ENCODE measurements around the gene PRF1. TPM values are rescaled to one million over a fixed set of nuclear protein-coding genes. Genes with fewer than 3 reads are reported as not detected.

PRF1 gene
- polyA plus RNA-seq, 4 donors, result 0.87 to 2.4 (median 1.6) TPM

DNA sequence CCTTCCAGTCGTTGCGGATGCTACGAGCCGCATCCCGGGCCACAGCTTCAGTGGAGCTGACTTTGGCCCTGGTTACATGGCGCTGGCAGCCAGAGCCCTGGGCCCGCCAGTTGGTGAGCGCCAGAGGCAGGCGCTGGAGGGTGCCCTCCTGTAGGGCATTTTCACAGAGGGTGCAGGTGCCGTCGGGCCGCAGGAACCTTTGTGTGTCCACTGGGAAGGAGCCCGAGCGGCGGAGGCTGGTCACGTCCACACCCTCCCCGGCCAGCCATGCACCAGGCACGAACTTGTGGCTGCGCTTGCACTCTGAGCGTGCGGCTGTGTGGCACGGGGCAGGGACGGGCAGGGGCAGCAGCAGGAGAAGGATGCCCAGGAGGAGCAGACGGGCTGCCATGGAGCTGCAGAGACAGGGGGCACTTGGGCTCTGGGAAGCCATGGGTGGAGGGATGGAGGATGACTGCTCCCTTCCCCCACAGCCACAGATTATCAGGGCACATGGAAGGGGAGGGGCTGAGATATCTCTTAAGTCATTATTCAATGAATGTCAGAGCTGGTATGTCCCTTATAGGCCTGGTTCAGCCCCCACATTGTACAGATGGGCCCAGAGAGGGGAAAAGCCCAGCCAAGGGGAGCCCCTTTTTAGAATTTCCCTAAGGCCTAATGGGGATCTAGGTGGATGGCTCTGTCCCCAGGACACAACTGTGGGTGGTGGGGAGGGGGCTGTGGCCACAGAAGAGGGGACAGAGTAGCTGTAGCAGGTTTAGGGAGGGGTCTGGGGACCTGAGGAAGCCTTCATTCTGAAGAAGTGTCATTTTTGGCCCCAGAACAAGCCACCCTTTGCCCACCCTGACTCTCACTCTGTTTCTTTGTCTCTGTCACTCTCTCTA lies 1.8 kb downstream of the PRF1 start:
- no peaks in the 10 kb centered on the region for H3K27me3 ChIP-seq (ENCODE audit: control insufficient read depth in 3 of 3, insufficient read depth in 3 of 3, low read length in 3 of 3)
- peaks cover 0 to 14% (median 0%) of the 10 kb centered on the region in 3 donors for H3K4me1 ChIP-seq (ENCODE audit: control insufficient read depth in 3 of 3, insufficient read depth in 2 of 3, low read depth in 1 of 3, low read length in 2 of 3)
- DNase-seq, result no peak
- H3K4me3 ChIP-seq (ENCODE audit: low read depth in 1 of 3, low read length in 3 of 3), result peak overlapping the region in 1 of 3 donors; percentile 5
- 92 to 96% (median 93%) methylated on average over 24 of the region's 24 CpGs for WGBS, 3 donors
- H3K9me3 ChIP-seq (ENCODE audit: control insufficient read depth in 2 of 2, insufficient read depth in 1 of 2, low read depth in 1 of 2, low read length in 1 of 2), result no peaks in the 10 kb centered on the region
- peaks cover 0 to 2% (median 0%) of the 10 kb centered on the region in 3 donors for H3K36me3 ChIP-seq (ENCODE audit: control insufficient read depth in 3 of 3, insufficient read depth in 2 of 3, low read depth in 1 of 3, low read length in 3 of 3)
- FAIRE-seq, result no peak
- H3K27ac ChIP-seq (ENCODE audit: low read depth in 1 of 3, low read length in 2 of 3), result no peak overlapping the region

DNA sequence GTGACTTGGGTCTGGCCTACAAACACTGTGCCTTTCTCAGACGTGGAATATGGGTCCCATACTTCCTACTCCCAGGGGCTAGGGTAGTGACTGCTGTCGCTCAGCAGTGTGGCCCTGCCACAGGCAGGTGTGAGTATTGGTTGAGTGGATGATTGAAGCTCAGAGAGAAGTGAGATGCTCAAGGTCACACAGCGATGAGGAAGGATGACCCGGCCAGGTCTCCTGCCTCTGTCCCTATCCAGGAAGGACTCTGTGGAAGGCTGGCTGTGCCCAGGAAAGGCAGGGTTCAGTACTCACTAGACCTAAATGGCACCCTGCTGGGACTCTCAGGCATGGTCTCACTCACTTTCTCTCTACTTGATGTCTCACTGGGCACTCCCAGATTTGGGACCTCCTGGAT lies 2.8 kb downstream of the PRF1 start:
- H3K4me3 ChIP-seq (ENCODE audit: low read depth in 1 of 3, low read length in 3 of 3), result no peak overlapping the region
- no peak overlapping the region for H3K27ac ChIP-seq (ENCODE audit: low read depth in 1 of 3, low read length in 2 of 3)
- H3K4me1 ChIP-seq (ENCODE audit: control insufficient read depth in 3 of 3, insufficient read depth in 2 of 3, low read depth in 1 of 3, low read length in 2 of 3), result peaks cover 0 to 23% (median 0%) of the 10 kb centered on the region in 3 donors
- H3K36me3 ChIP-seq (ENCODE audit: control insufficient read depth in 3 of 3, insufficient read depth in 2 of 3, low read depth in 1 of 3, low read length in 3 of 3), result peaks cover 0 to 2% (median 0%) of the 10 kb centered on the region in 3 donors
- H3K27me3 ChIP-seq (ENCODE audit: control insufficient read depth in 3 of 3, insufficient read depth in 3 of 3, low read length in 3 of 3), result no peaks in the 10 kb centered on the region
- DNase-seq (no peak), FAIRE-seq (no peak)
- H3K9me3 ChIP-seq (ENCODE audit: control insufficient read depth in 2 of 2, insufficient read depth in 1 of 2, low read depth in 1 of 2, low read length in 1 of 2), result no peaks in the 10 kb centered on the region
- WGBS, 3 donors, result 87 to 95% (median 89%) methylated on average over 4 of the region's 4 CpGs

DNA sequence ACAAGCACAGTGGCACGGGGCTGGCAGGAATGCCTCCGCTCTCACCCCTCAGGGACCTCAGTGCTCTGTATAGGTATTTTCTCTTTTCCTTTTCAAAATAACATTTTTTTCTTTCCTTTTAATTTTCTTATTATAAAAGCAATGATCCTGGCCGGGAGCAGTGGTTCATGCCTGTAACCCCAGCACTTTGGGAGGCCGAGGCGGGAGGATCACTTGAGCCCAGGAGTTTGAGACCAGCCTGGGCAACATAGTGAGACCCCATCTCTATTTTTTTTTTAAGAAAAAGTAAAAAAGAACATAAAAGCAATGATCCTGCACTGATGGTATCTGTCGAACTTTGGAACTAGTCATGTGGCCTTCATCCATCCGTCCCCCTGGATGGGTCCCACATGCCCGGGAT lies 3.2 kb downstream of the PRF1 start:
- H3K4me1 ChIP-seq (ENCODE audit: control insufficient read depth in 3 of 3, insufficient read depth in 2 of 3, low read depth in 1 of 3, low read length in 2 of 3), result peaks cover 0 to 26% (median 0%) of the 10 kb centered on the region in 3 donors
- no peak overlapping the region for H3K27ac ChIP-seq (ENCODE audit: low read depth in 1 of 3, low read length in 2 of 3)
- no peak overlapping the region for H3K4me3 ChIP-seq (ENCODE audit: low read depth in 1 of 3, low read length in 3 of 3)
- WGBS, 3 donors, result 87 to 93% (median 92%) methylated on average over 8 of the region's 8 CpGs
- H3K27me3 ChIP-seq (ENCODE audit: control insufficient read depth in 3 of 3, insufficient read depth in 3 of 3, low read length in 3 of 3), result no peaks in the 10 kb centered on the region
- DNase-seq (no peak), FAIRE-seq (no peak)
- H3K9me3 ChIP-seq (ENCODE audit: control insufficient read depth in 2 of 2, insufficient read depth in 1 of 2, low read depth in 1 of 2, low read length in 1 of 2), result no peaks in the 10 kb centered on the region
- H3K36me3 ChIP-seq (ENCODE audit: control insufficient read depth in 3 of 3, insufficient read depth in 2 of 3, low read depth in 1 of 3, low read length in 3 of 3), result peaks cover 0 to 2% (median 0%) of the 10 kb centered on the region in 3 donors

DNA sequence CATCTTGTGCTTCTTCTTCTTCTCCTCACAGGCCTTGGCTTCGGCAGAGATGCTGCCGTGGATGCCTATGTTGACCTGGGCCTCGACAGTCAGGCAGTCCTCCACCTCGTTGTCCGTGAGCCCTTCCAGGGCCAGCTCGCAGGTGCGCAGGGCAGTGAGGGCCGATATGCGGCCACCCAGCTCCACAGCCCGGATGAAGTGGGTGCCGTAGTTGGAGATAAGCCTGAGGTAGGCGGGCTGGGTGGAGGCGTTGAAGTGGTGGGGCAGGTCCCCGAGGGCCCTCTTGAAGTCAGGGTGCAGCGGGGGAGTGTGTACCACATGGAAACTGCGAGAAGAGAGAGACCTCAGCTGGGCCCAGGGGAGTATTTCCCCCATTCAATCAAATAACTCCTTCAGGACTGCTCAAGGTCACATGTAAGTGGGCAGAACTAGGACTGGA lies 3.7 kb downstream of the PRF1 start:
- no peaks in the 10 kb centered on the region for H3K9me3 ChIP-seq (ENCODE audit: control insufficient read depth in 2 of 2, insufficient read depth in 1 of 2, low read depth in 1 of 2, low read length in 1 of 2)
- peaks cover 0 to 2% (median 0%) of the 10 kb centered on the region in 3 donors for H3K36me3 ChIP-seq (ENCODE audit: control insufficient read depth in 3 of 3, insufficient read depth in 2 of 3, low read depth in 1 of 3, low read length in 3 of 3)
- no peak for FAIRE-seq
- WGBS, 3 donors, result 89 to 90% (median 89%) methylated on average over 16 of the region's 16 CpGs
- no peaks in the 10 kb centered on the region for H3K27me3 ChIP-seq (ENCODE audit: control insufficient read depth in 3 of 3, insufficient read depth in 3 of 3, low read length in 3 of 3)
- DNase-seq, result no peak
- H3K4me1 ChIP-seq (ENCODE audit: control insufficient read depth in 3 of 3, insufficient read depth in 2 of 3, low read depth in 1 of 3, low read length in 2 of 3), result peaks cover 0 to 26% (median 0%) of the 10 kb centered on the region in 3 donors
- no peak overlapping the region for H3K4me3 ChIP-seq (ENCODE audit: low read depth in 1 of 3, low read length in 3 of 3)
- H3K27ac ChIP-seq (ENCODE audit: low read depth in 1 of 3, low read length in 2 of 3), result no peak overlapping the region

DNA sequence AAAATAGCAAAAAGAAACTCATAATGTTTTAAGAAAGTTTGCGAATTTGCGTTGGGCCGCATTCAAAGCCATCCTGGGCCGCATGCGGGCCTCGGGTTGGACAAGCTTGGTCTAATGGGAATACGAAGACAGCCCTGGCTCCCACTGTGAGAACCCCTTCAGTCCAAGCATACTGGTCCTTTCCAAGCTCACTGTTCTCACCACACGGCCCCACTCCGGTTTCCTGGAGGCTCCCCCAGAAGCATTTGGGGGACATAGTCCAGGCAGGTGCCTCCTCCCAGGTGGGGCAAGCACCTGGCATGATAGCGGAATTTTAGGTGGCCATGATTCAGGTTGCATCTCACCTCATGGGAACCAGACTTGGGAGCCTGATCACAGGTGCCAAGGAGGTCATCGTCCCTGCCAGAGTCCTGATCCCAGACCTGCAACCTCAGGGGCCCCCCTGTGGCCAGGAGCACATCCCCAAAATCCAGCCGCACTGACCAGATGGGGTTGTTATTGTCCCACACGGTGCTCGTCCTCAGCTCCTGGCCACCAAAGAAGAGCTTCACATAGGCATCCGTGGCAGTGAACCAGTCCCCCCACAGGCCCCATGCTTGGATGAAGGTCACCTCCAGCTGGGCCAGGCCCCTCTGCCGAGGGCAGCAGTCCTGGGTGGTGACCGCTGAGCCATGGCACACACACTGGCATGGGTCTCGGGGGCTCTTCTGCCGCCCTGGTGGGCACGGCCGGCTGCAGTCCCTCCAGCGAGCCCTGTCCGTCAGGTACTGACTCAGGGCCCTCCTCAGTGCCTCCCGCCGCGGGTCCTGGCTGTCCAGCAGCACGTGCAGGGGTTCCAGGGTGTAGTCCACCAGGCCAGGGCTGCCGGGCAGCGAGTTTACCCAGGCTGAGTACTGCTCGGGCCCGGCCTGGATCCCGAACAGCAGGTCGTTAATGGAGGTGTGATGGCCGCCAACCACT lies 4.4 kb downstream of the PRF1 start:
- WGBS, 3 donors, result 91 to 93% (median 93%) methylated on average over 33 to 34 of the region's 34 CpGs
- no peak for DNase-seq

DNA sequence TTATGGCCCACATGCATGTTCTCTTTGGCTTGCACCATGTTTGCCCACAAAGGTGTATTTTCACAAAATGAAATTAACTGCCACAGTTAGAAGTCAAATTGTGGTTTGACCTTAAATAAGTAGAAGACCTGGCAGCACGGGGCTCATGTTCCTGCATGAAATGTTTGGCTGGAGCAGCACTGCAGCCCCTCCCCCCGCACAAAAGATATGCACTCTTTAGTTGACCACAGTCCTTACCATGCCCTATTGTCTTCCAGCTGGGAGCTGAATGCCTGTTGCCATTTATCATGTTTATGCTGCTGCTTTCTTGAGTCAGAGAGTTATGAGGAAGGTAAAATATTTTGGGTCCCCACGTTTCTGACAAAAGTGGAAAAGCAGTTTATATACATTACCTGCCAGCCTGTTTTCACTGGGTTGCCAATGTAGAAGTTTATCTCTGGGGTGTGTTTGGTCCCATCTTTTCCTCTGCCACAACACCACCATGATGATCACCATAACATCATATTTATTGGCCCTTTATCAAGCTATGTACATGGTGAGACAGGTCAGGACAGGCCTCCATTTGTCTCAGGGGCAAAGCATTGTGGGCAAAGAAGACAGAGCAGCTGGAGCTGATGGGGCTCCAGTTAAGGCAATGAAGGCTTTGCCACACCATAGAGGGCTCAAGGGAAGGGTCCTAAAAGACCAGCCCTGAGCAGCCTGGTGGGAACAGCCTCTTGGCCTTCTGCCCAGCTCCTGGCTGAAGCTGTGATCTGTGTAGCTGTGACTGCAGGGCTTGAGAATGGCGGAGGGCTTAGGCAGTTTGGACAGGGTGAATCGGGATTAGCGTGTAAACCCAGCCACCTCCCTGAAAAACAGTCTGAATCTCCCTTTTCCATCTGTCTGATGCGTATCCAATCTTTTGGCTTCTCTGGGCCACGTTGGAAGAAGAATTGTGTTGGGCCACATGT lies 5.4 kb downstream of the PRF1 start:
- Histone ChIP-seq H3K36me3 (ENCODE audit: control insufficient read depth in 3 of 3, insufficient read depth in 2 of 3, low read depth in 1 of 3, low read length in 3 of 3) (peaks cover 0 to 2% (median 0%) of the 10 kb centered on the region in 3 donors), H3K9me3 (ENCODE audit: control insufficient read depth in 2 of 2, insufficient read depth in 1 of 2, low read depth in 1 of 2, low read length in 1 of 2) (no peaks in the 10 kb centered on the region), H3K4me1 (ENCODE audit: control insufficient read depth in 3 of 3, insufficient read depth in 2 of 3, low read depth in 1 of 3, low read length in 2 of 3) (peaks cover 0 to 25% (median 0%) of the 10 kb centered on the region in 3 donors), H3K4me3 (ENCODE audit: low read depth in 1 of 3, low read length in 3 of 3) (no peak overlapping the region), H3K27me3 (ENCODE audit: control insufficient read depth in 3 of 3, insufficient read depth in 3 of 3, low read length in 3 of 3) (no peaks in the 10 kb centered on the region), H3K27ac (ENCODE audit: low read depth in 1 of 3, low read length in 2 of 3) (no peak overlapping the region)
- DNase-seq (no peak), FAIRE-seq (no peak)
- whole genome bisulfite sequencing, 3 donors, result 84 to 91% (median 89%) methylated on average over 8 of the region's 8 CpGs

More for the DNA sequence above, 4.4 kb downstream of the PRF1 start:
- no peaks in the 10 kb centered on the region for H3K27me3 ChIP-seq (ENCODE audit: control insufficient read depth in 3 of 3, insufficient read depth in 3 of 3, low read length in 3 of 3)
- H3K36me3 ChIP-seq (ENCODE audit: control insufficient read depth in 3 of 3, insufficient read depth in 2 of 3, low read depth in 1 of 3, low read length in 3 of 3), result peaks cover 0 to 2% (median 0%) of the 10 kb centered on the region in 3 donors
- peaks cover 0 to 26% (median 0%) of the 10 kb centered on the region in 3 donors for H3K4me1 ChIP-seq (ENCODE audit: control insufficient read depth in 3 of 3, insufficient read depth in 2 of 3, low read depth in 1 of 3, low read length in 2 of 3)
- H3K4me3 ChIP-seq (ENCODE audit: low read depth in 1 of 3, low read length in 3 of 3), result no peak overlapping the region
- H3K9me3 ChIP-seq (ENCODE audit: control insufficient read depth in 2 of 2, insufficient read depth in 1 of 2, low read depth in 1 of 2, low read length in 1 of 2), result no peaks in the 10 kb centered on the region
- no peak for FAIRE-seq
- no peak overlapping the region for H3K27ac ChIP-seq (ENCODE audit: low read depth in 1 of 3, low read length in 2 of 3)

DNA sequence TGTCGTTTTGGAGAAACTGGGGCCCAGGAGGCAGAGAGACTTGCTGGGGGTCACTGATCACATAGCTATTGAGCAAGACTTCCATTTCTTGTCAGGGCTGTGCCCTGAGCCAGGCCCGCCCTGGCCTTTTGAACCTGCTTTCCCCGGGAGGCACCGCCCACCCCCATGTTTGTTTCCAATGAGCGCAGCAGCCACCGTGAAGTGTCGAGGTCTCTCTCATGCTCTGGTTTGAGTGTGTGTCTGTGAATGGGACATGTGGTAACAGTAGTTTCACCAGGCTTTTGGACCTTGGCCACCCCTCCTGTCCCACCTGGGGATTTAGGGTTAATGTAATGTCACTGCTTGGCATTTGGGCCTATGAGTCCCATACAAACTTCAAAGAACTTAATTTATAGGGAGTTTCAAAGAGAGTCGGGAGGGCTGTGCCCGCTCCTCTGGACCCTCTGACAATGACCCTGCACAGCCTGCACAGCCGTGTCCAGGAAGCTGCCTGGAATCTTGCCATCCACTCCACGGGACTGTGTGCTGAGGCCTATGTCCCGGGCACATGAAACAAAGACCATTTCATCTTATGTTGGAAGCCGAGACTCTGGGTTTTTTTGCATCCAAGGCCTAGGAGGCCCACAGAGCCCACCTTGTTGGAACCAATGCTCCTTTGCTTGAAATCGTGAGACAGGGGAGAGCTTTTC lies 6.3 kb downstream of the PRF1 start:
- DNase-seq (peak in 1 of 2 donors; percentile 82), FAIRE-seq (no peak)
- H3K36me3 ChIP-seq (ENCODE audit: control insufficient read depth in 3 of 3, insufficient read depth in 2 of 3, low read depth in 1 of 3, low read length in 3 of 3), result peaks cover 0 to 2% (median 0%) of the 10 kb centered on the region in 3 donors
- H3K27me3 ChIP-seq (ENCODE audit: control insufficient read depth in 3 of 3, insufficient read depth in 3 of 3, low read length in 3 of 3), result no peaks in the 10 kb centered on the region
- no peak overlapping the region for H3K4me3 ChIP-seq (ENCODE audit: low read depth in 1 of 3, low read length in 3 of 3)
- H3K27ac ChIP-seq (ENCODE audit: low read depth in 1 of 3, low read length in 2 of 3), result peak overlapping the region in 1 of 3 donors; percentile 54
- H3K4me1 ChIP-seq (ENCODE audit: control insufficient read depth in 3 of 3, insufficient read depth in 2 of 3, low read depth in 1 of 3, low read length in 2 of 3), result peaks cover 0 to 21% (median 0%) of the 10 kb centered on the region in 3 donors
- no peaks in the 10 kb centered on the region for H3K9me3 ChIP-seq (ENCODE audit: control insufficient read depth in 2 of 2, insufficient read depth in 1 of 2, low read depth in 1 of 2, low read length in 1 of 2)
- 60 to 72% (median 70%) methylated on average over 14 of the region's 14 CpGs for WGBS, 3 donors

Measured in small intestine (tissue), 7 donors.